Neutrophil (primary cell): ENCODE measurements around the gene SLC19A2.

ENCODE experiments used
- H3K27ac ChIP-seq: fragments of 200-600 bp; sonication (generic); 2 replicates; pipeline ENCODE4 v1.5.1; 2016; ENCODE audit warnings: mild to moderate bottlenecking, moderate library complexity
- H3K27me3 ChIP-seq: fragments of 200-600 bp; sonication (generic); 2 replicates; pipeline ENCODE4 v1.6.0; 2016; ENCODE audit warnings: mild to moderate bottlenecking
- H3K36me3 ChIP-seq: fragments of 200-600 bp; sonication (generic); 2 replicates; pipeline ENCODE4 v1.5.1; 2017
- H3K4me1 ChIP-seq, 2 experiments: fragments of 200-600 bp in 1 of 2; sonication (generic) in 1 of 2; 1 replicate in 1 of 2; 2 replicates in 1 of 2; pipeline versions ENCODE4 v1.5.1 to v1.6.1; 2013 to 2016; ENCODE audit warnings: low read depth in 1 of 2, low read length in 1 of 2, mild to moderate bottlenecking in 1 of 2, moderate library complexity in 1 of 2; ENCODE audit not compliant: control insufficient read depth in 1 of 2, insufficient read depth in 1 of 2
- H3K4me3 ChIP-seq, 2 experiments: fragments of 200-600 bp in 1 of 2; sonication (generic) in 1 of 2; 1 replicate in 1 of 2; 2 replicates in 1 of 2; pipeline ENCODE4 v1.5.1; 2013 to 2016; ENCODE audit warnings: low read depth in 1 of 2, low read length in 1 of 2, mild to moderate bottlenecking in 1 of 2, moderate library complexity in 1 of 2
- H3K9me3 ChIP-seq: fragments of 200-600 bp; sonication (generic); 2 replicates; pipeline ENCODE4 v1.5.1; 2016
- TF ChIP-seq, protein P1 (sequence below): fragments of 200-600 bp; sonication (generic); IDR thresholded peaks from 2 replicates; pipeline ENCODE4 v1.5.1; 2016; ENCODE audit warnings: antibody characterized with exemption

Gene SLC19A2

DNA sequence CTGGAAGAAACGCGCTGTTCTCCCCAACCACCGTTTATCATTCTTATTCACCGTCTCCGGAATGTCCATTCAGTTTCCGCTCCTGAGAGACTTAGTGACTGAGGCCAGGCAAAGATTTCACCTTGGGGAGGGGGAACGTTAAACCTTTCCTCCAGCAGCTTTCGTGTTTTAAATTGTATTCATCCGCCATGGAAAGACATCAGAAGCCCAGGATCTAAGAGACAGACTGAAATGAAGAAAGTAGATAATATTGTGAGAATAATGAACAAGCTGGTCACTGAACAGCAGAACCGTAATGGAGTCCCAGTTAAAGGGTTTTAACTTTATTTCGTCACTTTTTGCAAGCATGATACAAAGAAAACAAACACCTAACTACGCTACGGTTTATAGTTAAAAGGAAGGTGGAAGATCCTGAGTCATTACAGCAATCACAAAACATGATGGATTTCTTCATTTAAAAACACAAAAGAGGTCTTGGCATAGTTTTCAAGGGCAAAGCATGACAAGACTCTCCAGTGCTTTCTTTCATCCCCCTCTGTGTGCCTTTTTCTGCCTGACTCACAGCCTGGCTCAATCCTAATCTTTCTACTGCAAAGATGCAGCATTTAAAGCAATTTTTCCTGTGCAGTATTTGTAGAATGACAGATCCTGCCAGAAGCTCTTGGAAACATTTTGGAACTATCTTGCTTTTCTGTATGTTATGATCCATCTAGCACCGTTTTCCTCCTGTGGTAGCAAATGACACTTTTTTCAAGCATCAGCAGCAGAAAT lies 722 bp upstream of the SLC19A2 start:
- H3K9me3 ChIP-seq: no peaks in the 10 kb centered on the region
- H3K4me3 ChIP-seq: peak overlapping the region; percentile 74 to 90
- no peaks in the 10 kb centered on the region for H3K27me3 ChIP-seq
- H3K27ac ChIP-seq: peak overlapping the region; percentile 91
- H3K36me3 ChIP-seq: no peaks in the 10 kb centered on the region
- H3K4me1 ChIP-seq: peaks cover 31 to 34% of the 10 kb centered on the region in 2 experiments
- TF ChIP-seq, protein P1, sequence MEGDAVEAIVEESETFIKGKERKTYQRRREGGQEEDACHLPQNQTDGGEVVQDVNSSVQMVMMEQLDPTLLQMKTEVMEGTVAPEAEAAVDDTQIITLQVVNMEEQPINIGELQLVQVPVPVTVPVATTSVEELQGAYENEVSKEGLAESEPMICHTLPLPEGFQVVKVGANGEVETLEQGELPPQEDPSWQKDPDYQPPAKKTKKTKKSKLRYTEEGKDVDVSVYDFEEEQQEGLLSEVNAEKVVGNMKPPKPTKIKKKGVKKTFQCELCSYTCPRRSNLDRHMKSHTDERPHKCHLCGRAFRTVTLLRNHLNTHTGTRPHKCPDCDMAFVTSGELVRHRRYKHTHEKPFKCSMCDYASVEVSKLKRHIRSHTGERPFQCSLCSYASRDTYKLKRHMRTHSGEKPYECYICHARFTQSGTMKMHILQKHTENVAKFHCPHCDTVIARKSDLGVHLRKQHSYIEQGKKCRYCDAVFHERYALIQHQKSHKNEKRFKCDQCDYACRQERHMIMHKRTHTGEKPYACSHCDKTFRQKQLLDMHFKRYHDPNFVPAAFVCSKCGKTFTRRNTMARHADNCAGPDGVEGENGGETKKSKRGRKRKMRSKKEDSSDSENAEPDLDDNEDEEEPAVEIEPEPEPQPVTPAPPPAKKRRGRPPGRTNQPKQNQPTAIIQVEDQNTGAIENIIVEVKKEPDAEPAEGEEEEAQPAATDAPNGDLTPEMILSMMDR: no peak

DNA sequence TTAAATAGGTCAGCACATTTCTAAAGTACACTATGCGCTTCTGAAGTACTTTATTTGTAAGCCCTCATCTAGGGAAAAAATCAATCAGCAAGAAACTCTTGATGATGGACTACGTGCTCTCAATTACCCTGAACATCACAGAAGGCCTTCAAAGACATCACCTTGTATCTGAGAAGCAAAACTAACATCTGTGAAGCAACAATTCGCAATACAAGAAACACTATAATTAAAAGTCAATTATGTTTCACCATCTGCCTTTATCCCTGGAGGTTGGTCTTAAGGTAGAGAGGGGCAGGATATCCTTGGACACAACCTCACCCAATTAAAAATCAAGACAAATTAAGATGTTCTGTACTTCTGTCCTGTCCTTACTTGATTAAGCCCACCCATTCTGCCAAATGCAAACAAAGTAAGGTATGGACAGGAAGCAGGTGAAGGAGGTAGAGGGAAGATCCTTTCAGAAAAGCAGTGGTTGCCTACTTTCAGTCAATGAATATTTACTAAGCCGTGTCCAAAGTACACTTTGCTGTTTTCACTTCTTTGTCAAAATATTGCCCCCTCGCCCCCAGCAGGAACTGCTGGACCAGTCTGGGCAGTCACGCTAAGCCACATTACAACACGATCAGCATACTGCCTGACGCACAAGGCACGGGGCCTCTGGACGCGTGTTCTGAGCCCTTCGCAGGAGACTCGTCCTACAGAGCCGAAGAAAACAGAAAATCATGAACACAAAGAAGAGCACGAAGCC lies 887 bp downstream of the SLC19A2 start:
- Histone ChIP-seq H3K36me3 (no peaks in the 10 kb centered on the region), H3K27me3 (no peaks in the 10 kb centered on the region), H3K9me3 (no peaks in the 10 kb centered on the region), H3K4me1 (peaks cover 31 to 34% of the 10 kb centered on the region in 2 experiments), H3K4me3 (peak overlapping the region; percentile 74 to 90), H3K27ac (peak overlapping the region; percentile 91)
- TF ChIP-seq, protein P1: no peak

DNA sequence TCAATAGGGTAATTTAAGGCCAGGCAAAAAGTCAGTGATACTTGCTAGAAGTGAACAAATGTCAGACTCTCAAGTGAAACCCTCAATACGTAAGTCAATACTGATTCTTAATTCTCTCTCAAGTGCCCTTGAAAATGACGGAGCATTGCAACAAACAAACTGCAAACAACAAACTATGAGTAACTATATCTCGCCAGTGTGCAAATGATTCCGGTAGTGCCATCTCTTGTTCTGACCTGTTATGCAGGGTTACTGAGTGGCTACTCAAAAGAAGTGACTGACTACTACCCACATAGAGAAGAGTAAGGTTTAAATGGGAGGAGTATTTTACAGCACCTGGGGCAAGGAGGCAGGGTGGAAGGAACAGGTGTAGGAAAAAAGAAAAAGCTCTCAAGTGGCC lies 1.6 kb downstream of the SLC19A2 start:
- Histone ChIP-seq H3K27me3 (no peaks in the 10 kb centered on the region), H3K4me3 (peak overlapping the region in 1 of 2 experiments; percentile 90), H3K4me1 (peaks cover 31 to 34% of the 10 kb centered on the region in 2 experiments), H3K9me3 (no peaks in the 10 kb centered on the region), H3K36me3 (no peaks in the 10 kb centered on the region), H3K27ac (peak overlapping the region; percentile 3)
- TF ChIP-seq, protein P1: no peak

DNA sequence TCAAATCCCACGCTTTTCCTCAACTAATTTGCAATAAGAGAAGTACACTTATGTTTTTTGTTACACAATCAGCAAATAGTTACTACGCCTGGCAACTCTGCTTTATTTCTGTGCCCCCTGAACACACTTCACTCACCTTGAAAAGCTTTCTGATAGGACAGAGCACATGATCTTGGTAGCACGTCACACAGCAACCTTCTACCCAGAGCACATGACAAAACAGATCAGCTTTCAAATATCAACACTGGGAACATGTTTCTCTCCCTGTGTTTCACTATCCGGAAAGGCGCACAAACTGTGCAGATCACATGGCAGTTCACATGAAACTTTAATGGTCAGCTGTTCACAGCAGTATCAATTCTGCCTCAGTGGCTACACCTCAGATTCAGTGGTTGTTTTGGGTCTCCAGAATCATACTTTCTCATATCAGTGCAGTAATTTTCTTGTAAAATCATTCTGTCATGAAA lies 2.2 kb downstream of the SLC19A2 start:
- H3K27me3 ChIP-seq: no peaks in the 10 kb centered on the region
- H3K4me3 ChIP-seq: no peak overlapping the region
- H3K9me3 ChIP-seq: no peaks in the 10 kb centered on the region
- TF ChIP-seq, protein P1: no peak
- H3K4me1 ChIP-seq: peaks cover 36 to 39% of the 10 kb centered on the region in 2 experiments
- no peak overlapping the region for H3K27ac ChIP-seq
- no peaks in the 10 kb centered on the region for H3K36me3 ChIP-seq

DNA sequence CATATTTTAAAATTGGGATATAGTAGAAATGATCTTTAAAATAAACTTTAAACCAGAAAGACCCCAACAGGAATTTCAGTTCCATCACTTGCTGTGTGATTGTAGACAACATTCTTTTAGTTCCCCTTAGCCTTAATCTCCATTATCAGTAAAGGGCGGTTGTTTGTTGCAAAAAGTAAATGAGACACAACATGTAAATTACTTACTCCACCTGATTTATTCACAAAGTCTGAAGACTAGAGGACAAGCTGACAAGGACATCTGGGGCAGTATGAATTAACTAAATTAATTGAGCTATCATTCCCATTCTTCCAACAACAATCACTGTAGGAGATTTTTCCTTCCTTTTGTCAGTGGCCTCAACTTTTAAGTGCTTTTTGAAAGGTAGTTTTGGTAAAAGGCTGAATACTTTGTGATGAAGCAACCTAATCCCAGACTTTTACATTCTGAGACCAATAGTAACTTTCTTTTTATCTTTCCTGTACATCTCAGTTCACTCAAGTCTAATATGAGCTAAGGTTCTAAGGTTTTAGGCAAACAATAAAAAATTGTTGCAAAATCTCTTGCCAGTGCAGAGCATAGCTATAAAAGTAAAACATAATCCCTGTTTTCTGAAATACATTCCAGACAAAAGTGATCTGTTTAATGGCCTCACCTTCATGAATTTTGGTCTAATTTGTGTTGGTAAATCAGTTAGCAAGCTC lies 6.2 kb downstream of the SLC19A2 start:
- Histone ChIP-seq H3K27ac (peak overlapping the region; percentile 64), H3K36me3 (no peaks in the 10 kb centered on the region), H3K4me3 (no peak overlapping the region), H3K27me3 (no peaks in the 10 kb centered on the region), H3K4me1 (peaks cover 32 to 35% of the 10 kb centered on the region in 2 experiments), H3K9me3 (no peaks in the 10 kb centered on the region)
- TF ChIP-seq, protein P1: no peak
